UCSD-AML1 (cell line): ENCODE data around the gene PTP4A2.
"Not testable (repeated sequence)": the region's sequence is repeated elsewhere in the genome, so short reads cannot be mapped to it uniquely, and the experiment has no call there.

Experiments used
- DNase-seq: peaks from one replicate; lab custom pipeline; 2025; ENCODE audit not compliant: unreplicated experiment; lab: John Stamatoyannopoulos, UW

Gene PTP4A2

GRCh38 chr1:31926252-31926651, 11.9 kb downstream of the PTP4A2 start:
- no peak for DNase-seq

- DNase-seq: not testable (repeated sequence)
Observed at GRCh38 chr1:31925824-31926223, 12.3 kb downstream of the PTP4A2 start.

- no peak for DNase-seq
Observed at GRCh38 chr1:31924839-31925238, 13.3 kb downstream of the PTP4A2 start.

GRCh38 chr1:31923901-31924535, 14.2 kb downstream of the PTP4A2 start:
- DNase-seq: no peak

- DNase-seq: no peak
Observed at GRCh38 chr1:31920956-31921355, 17.2 kb downstream of the PTP4A2 start.

- DNase-seq: no peak
Observed at GRCh38 chr1:31919591-31919990, 18.6 kb downstream of the PTP4A2 start.

- DNase-seq: no peak
Observed at GRCh38 chr1:31915438-31915837, 22.7 kb downstream of the PTP4A2 start.

- DNase-seq: no peak
Observed at GRCh38 chr1:31913968-31914367, 24.2 kb downstream of the PTP4A2 start.

GRCh38 chr1:31912839-31913239, 25.3 kb downstream of the PTP4A2 start:
- no peak for DNase-seq

- no peak for DNase-seq
Observed at GRCh38 chr1:31911994-31912780, 26.0 kb downstream of the PTP4A2 start.

- no peak for DNase-seq
Observed at GRCh38 chr1:31910933-31911332, 27.2 kb downstream of the PTP4A2 start.

- no peak for DNase-seq
Observed at GRCh38 chr1:31909691-31910090, 28.5 kb downstream of the PTP4A2 start.

GRCh38 chr1:31906557-31906956, 31.6 kb downstream of the PTP4A2 start:
- no peak for DNase-seq

- DNase-seq: no peak
Observed at GRCh38 chr1:31905681-31906080, 32.5 kb downstream of the PTP4A2 start.

GRCh38 chr1:31905093-31905509, 33.1 kb downstream of the PTP4A2 start:
- DNase-seq: no peak

- no peak for DNase-seq
Observed at GRCh38 chr1:31904339-31905092, 33.7 kb downstream of the PTP4A2 start.

GRCh38 chr1:31902510-31902860, 35.7 kb downstream of the PTP4A2 start:
- no peak for DNase-seq

GRCh38 chr1:31901838-31902509, 36.2 kb downstream of the PTP4A2 start:
- no peak for DNase-seq

- DNase-seq: no peak
Observed at GRCh38 chr1:31900790-31901189, 37.4 kb downstream of the PTP4A2 start.

- DNase-seq: no peak
Observed at GRCh38 chr1:31897526-31898100, 40.6 kb downstream of the PTP4A2 start.
